Fibroblast of mammary gland (primary cell): ENCODE results near the gene PCED1B.

Experiments
- DNase-seq: peaks from one replicate; pipeline ENCODE4 v3.0.0-alpha.2; 2010; ENCODE audit warnings: low read depth
- H3K4me3 ChIP-seq: 2 replicates; pipeline ENCODE4 v1.5.1; 2011; ENCODE audit warnings: low read depth, mild to moderate bottlenecking, low read length, moderate library complexity; ENCODE audit not compliant: control insufficient read depth
- TF ChIP-seq, protein P1 (sequence below): conservative IDR thresholded peaks from 2 replicates; pipeline ENCODE4 v1.5.1; 2011; ENCODE audit warnings: low read depth, low read length, inconsistent platforms; ENCODE audit not compliant: control insufficient read depth, insufficient read depth

The PCED1B gene

GRCh38 chr12:47134005-47134404 lies 54.6 kb downstream of the PCED1B start:
- TF ChIP-seq, protein P1, sequence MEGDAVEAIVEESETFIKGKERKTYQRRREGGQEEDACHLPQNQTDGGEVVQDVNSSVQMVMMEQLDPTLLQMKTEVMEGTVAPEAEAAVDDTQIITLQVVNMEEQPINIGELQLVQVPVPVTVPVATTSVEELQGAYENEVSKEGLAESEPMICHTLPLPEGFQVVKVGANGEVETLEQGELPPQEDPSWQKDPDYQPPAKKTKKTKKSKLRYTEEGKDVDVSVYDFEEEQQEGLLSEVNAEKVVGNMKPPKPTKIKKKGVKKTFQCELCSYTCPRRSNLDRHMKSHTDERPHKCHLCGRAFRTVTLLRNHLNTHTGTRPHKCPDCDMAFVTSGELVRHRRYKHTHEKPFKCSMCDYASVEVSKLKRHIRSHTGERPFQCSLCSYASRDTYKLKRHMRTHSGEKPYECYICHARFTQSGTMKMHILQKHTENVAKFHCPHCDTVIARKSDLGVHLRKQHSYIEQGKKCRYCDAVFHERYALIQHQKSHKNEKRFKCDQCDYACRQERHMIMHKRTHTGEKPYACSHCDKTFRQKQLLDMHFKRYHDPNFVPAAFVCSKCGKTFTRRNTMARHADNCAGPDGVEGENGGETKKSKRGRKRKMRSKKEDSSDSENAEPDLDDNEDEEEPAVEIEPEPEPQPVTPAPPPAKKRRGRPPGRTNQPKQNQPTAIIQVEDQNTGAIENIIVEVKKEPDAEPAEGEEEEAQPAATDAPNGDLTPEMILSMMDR: no peak
- no peak for DNase-seq
- no peak overlapping the region for H3K4me3 ChIP-seq

DNA sequence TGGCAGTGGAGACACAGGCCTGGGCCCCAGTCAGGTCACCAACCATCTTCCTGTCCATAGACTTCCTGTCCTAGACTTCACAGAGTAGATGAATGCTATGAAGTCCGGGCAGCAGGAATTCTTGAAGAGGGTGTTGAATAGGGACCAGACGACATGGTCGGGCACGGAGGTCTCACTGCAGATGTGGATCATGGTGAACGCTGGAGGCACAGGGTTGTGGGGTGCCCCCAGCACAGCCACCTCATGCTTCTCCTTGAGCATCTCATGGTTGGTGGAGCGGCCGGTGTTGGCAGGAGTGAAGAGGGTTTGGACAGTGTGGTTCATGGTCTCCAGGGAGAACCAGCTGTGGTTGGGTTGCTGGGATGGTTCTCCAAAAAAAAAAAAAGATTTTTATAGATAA lies 56.2 kb downstream of the PCED1B start:
- no peak overlapping the region for H3K4me3 ChIP-seq
- DNase-seq: no peak
- TF ChIP-seq, protein P1: no peak

DNA sequence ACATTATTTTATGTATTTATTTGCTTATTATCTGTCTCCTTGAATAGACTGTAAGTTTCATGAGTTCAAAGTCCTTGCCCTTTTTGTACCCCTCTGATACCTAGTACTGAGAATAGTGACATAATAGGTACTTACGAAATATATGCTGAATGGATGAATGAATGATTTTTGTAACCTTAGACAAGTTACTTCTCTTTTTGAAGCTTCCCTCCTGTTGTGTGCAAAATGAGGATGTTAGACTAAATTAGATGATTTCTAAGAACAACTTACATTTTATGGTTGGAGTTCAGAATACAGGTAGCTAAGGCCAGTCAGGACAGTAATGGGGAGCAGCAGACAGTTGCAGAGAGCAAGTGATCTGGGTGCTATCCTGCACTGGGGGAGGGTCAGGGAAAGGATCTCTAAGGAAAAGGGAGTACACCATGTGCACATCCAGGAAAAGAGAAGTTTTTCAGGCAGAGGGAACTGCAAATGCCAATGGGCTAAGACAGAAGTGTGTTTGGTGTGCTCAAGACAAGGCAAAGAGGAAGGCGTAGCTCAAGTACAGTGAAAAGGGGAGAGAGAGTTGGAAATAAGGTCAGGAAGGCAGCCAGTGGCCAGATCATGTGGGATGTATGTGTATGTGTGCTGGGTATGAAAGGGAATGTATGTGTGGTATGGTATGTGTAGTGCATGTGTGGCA lies 59.7 kb downstream of the PCED1B start:
- TF ChIP-seq, protein P1: no peak
- no peak overlapping the region for H3K4me3 ChIP-seq
- no peak for DNase-seq

- no peak overlapping the region for H3K4me3 ChIP-seq
- TF ChIP-seq, protein P1: no peak
- DNase-seq: no peak
These were observed 62.0 kb downstream of the PCED1B start for GRCh38 chr12:47141459-47141858.

DNA sequence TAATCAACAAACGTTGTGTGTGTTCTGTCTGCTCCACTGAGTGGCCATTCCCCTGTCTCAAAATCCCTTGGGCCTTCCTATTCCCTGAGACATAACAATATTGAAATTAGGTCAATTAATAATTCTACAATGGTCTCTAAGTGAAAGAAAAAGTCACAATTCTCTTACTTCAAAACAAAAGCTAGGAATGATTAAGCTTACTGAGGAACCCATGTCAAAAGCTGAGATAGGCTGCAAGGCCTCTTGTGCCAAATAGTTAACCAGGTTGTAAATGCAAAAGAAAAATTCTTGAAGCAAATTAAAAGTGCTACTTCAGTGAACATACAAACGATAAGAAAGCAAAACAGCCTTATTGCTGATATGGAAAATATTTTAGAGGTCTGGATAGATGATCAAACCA lies 65.3 kb downstream of the PCED1B start:
- TF ChIP-seq, protein P1: no peak
- no peak for DNase-seq
- H3K4me3 ChIP-seq: no peak overlapping the region

DNA sequence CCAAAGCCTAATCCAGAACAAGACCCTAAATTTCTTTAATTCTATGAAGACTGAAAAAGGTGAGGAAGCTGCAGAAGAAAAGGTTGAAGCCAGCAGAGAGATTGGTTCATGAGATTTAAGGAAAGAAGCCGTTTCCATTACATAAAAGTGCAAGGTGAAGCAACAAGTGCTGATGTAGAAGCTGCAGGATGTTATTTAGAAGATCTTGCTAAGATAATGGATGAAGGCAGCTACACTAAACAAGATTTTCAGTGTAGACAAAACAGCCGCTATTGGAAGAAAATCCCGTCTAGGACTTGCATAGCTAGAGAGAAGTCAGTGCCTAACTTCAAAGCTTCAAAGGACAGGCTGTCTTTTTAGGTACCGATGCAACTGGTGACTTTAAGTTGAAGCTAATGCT lies 65.8 kb downstream of the PCED1B start:
- H3K4me3 ChIP-seq: no peak overlapping the region
- TF ChIP-seq, protein P1: no peak
- no peak for DNase-seq

DNA sequence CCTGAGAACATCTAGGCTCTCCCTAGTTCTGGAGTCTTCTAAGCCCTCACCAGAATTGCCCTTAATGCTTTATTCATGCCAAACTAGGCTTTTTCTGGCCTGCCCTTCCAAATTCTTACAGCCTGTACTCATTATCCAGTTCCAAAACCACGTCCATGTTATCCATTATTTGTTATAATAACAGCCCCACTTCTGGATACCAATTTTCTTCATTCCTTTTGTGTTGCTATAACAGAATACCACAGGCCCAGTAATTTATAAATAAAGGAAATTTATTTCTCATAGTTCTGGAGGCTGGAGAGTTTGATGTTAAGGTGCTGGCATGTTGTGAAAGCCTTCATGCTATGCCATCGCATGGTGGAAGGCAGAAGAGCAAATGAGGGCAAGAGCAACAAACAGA lies 68.3 kb downstream of the PCED1B start:
- no peak for DNase-seq
- TF ChIP-seq, protein P1: no peak
- H3K4me3 ChIP-seq: no peak overlapping the region
